Measurements from ENCODE around the gene AUH. TPM values are rescaled to one million over a fixed set of nuclear protein-coding genes. Genes with fewer than 3 reads are reported as not detected.

The AUH gene
- polyA plus RNA-seq, 3 donors = 4.0 to 9.9 (median 8.4) TPM

DNA sequence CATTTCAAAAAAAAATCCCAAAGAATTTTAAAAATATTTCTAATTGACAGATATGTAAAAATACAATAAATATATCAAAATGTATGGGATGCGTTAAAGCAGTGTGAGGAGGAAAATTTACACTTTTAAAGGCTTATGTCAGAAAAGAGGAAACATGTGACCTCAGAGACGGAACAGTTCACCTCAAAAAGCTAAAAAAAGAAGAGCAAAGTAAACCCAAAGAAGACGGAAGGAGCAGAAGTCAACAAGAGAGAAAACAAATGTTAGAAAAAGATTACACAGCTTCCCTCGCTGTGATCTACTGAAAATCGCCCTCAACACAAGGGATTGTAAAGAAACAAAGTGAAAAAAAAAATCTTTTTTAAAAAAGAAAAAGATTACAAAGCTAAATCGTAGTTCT, 186.9 kb downstream of the AUH start:
- Mint-ChIP-seq H3K27me3 (ENCODE audit: low read depth in 3 of 3) (peaks cover 0 to 1% (median 0%) of the 10 kb centered on the region in 3 donors), H3K4me1 (peaks cover 26% of the 10 kb centered on the region), H3K4me3 (peak overlapping the region in 1 of 2 donors; percentile 79), H3K36me3 (peaks cover 3% of the 10 kb centered on the region in 2 donors), H3K27ac (peak overlapping the region; percentile 5 to 86 (median 43)), H3K9me3 (peaks cover 13 to 25% (median 20%) of the 10 kb centered on the region in 7 donors)
- H3K4me1 ChIP-seq (ENCODE audit: control insufficient read depth in 1 of 2, insufficient read depth in 2 of 2, low read length in 2 of 2) = peaks cover 16 to 27% of the 10 kb centered on the region in 2 donors
- H3K9me3 ChIP-seq (replicated peaks in 1 of 2; ENCODE audit: control insufficient read depth in 1 of 2, insufficient read depth in 1 of 2, low read length in 2 of 2) = peaks cover 5 to 24% of the 10 kb centered on the region in 2 donors
- peak overlapping the region in 1 of 2 donors; percentile 20 for H3K27ac ChIP-seq (ENCODE audit: low read depth in 1 of 2, low read length in 2 of 2)
- H3K36me3 ChIP-seq (replicated peaks in 1 of 2; ENCODE audit: control insufficient read depth in 1 of 2, insufficient read depth in 2 of 2, low read length in 2 of 2) = no peaks in the 10 kb centered on the region
- peak overlapping the region; percentile 44 for H3K4me2 ChIP-seq (replicated peaks; ENCODE audit: extremely low read depth, low read length, poor library complexity, severe bottlenecking)
- H3K79me2 ChIP-seq (ENCODE audit: insufficient read depth, low read length) = no peaks in the 10 kb centered on the region
- H2AFZ ChIP-seq (ENCODE audit: insufficient read depth, low read depth, low read length, poor library complexity, severe bottlenecking) = no peak overlapping the region
- H3K27me3 ChIP-seq (ENCODE audit: control insufficient read depth in 2 of 2, insufficient read depth in 2 of 2, low read length in 2 of 2) = no peaks in the 10 kb centered on the region
- DNase-seq = peak; percentile 46 to 49 (median 47)
- intact Hi-C loops (cut with micrococcal nuclease) = no loop called here
- no peaks in the 10 kb centered on the region for H4K20me1 ChIP-seq (ENCODE audit: insufficient read depth, low read length)
- no peak overlapping the region for H3K4me3 ChIP-seq (replicated peaks in 1 of 3; ENCODE audit: low read depth in 2 of 3, low read length in 3 of 3)
- WGBS (ENCODE audit: insufficient coverage) = no CpG with 5 or more reads among the region's 6 CpGs
- H3K9ac ChIP-seq (ENCODE audit: insufficient read depth, low read length, poor library complexity, severe bottlenecking) = no peak overlapping the region
- TF ChIP-seq, protein P1, sequence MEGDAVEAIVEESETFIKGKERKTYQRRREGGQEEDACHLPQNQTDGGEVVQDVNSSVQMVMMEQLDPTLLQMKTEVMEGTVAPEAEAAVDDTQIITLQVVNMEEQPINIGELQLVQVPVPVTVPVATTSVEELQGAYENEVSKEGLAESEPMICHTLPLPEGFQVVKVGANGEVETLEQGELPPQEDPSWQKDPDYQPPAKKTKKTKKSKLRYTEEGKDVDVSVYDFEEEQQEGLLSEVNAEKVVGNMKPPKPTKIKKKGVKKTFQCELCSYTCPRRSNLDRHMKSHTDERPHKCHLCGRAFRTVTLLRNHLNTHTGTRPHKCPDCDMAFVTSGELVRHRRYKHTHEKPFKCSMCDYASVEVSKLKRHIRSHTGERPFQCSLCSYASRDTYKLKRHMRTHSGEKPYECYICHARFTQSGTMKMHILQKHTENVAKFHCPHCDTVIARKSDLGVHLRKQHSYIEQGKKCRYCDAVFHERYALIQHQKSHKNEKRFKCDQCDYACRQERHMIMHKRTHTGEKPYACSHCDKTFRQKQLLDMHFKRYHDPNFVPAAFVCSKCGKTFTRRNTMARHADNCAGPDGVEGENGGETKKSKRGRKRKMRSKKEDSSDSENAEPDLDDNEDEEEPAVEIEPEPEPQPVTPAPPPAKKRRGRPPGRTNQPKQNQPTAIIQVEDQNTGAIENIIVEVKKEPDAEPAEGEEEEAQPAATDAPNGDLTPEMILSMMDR (IDR thresholded peaks at IDR 0.05) = no peak

DNA sequence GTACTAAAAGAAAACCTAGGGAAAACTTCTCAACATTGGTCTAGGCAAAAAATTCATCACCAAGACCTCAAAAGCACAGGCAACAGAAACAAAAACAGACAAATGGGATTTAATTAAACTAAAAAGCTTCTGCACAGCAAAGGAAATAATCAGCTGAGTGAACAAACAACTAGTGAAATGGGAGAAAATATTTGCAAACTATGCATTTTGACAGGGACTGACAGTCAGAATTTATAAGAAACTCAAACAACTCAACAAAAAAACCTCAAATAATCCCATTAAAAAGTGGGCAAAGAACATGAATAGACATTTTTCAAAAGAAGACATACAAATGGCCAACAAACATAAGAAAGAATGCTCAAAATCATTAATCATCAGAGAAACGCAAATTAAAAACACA, 189.4 kb downstream of the AUH start:
- no peak overlapping the region for H3K9ac ChIP-seq (ENCODE audit: insufficient read depth, low read length, poor library complexity, severe bottlenecking)
- H3K4me1 ChIP-seq (ENCODE audit: control insufficient read depth in 1 of 2, insufficient read depth in 2 of 2, low read length in 2 of 2) = peaks cover 10 to 20% of the 10 kb centered on the region in 2 donors
- H3K4me3 Mint-ChIP-seq = no peak overlapping the region
- no peak overlapping the region for H2AFZ ChIP-seq (ENCODE audit: insufficient read depth, low read depth, low read length, poor library complexity, severe bottlenecking)
- no peak for DNase-seq
- peaks cover 18% of the 10 kb centered on the region for H3K4me1 Mint-ChIP-seq
- no peaks in the 10 kb centered on the region for H3K79me2 ChIP-seq (ENCODE audit: insufficient read depth, low read length)
- no peak overlapping the region for H3K27ac ChIP-seq (ENCODE audit: low read depth in 1 of 2, low read length in 2 of 2)
- H3K4me2 ChIP-seq (replicated peaks; ENCODE audit: extremely low read depth, low read length, poor library complexity, severe bottlenecking) = no peak overlapping the region
- intact Hi-C loops (cut with micrococcal nuclease) = no loop called here
- no peak overlapping the region for H3K4me3 ChIP-seq (replicated peaks in 1 of 3; ENCODE audit: low read depth in 2 of 3, low read length in 3 of 3)
- H4K20me1 ChIP-seq (ENCODE audit: insufficient read depth, low read length) = no peaks in the 10 kb centered on the region
- WGBS (ENCODE audit: insufficient coverage) = no CpG with 5 or more reads among the region's 1 CpG
- peaks cover 0 to 1% (median 0%) of the 10 kb centered on the region in 3 donors for H3K27me3 Mint-ChIP-seq (ENCODE audit: low read depth in 3 of 3)
- H3K27me3 ChIP-seq (ENCODE audit: control insufficient read depth in 2 of 2, insufficient read depth in 2 of 2, low read length in 2 of 2) = no peaks in the 10 kb centered on the region
- H3K27ac Mint-ChIP-seq = no peak overlapping the region
- TF ChIP-seq, protein P1 (IDR thresholded peaks at IDR 0.05) = no peak
- H3K9me3 Mint-ChIP-seq = peaks cover 13 to 31% (median 22%) of the 10 kb centered on the region in 7 donors
- H3K9me3 ChIP-seq (replicated peaks in 1 of 2; ENCODE audit: control insufficient read depth in 1 of 2, insufficient read depth in 1 of 2, low read length in 2 of 2) = peaks cover 6 to 24% of the 10 kb centered on the region in 2 donors
- no peaks in the 10 kb centered on the region for H3K36me3 ChIP-seq (replicated peaks in 1 of 2; ENCODE audit: control insufficient read depth in 1 of 2, insufficient read depth in 2 of 2, low read length in 2 of 2)
- peaks cover 0 to 3% of the 10 kb centered on the region in 2 donors for H3K36me3 Mint-ChIP-seq
